SK-N-SH treated with all-trans-retinoic acid at 6 μM for 48 hours (cell line): ENCODE results near the gene LRRFIP2.

Source experiments
- CSRNP3 ChIP-seq: fragments of 250-450 bp; sonication (Bioruptor Pico); IDR thresholded peaks from 2 replicates; pipeline ENCODE4 v1.5.1; 2021; ENCODE audit warnings: mild to moderate bottlenecking, moderate library complexity
- GLIS3 ChIP-seq: fragments of 250-450 bp; sonication (Bioruptor Pico); IDR thresholded peaks from 2 replicates; pipeline ENCODE4 v1.5.0; 2020; ENCODE audit warnings: mild to moderate bottlenecking, moderate library complexity
- PATZ1 ChIP-seq: fragments of 250-450 bp; sonication (Bioruptor Pico); IDR thresholded peaks from 2 replicates; pipeline ENCODE4 v1.8.0; 2020; ENCODE audit warnings: mild to moderate bottlenecking, moderate library complexity, borderline replicate concordance
- POU6F1 ChIP-seq: fragments of 250-450 bp; sonication (Bioruptor Pico); IDR thresholded peaks from 2 replicates; pipeline ENCODE4 v1.8.0; 2021; ENCODE audit warnings: low read depth, mild to moderate bottlenecking, moderate library complexity, borderline replicate concordance
- RARB ChIP-seq: fragments of 250-450 bp; sonication (Bioruptor Pico); IDR thresholded peaks from 2 replicates; pipeline ENCODE4 v1.8.0; 2021; ENCODE audit warnings: mild to moderate bottlenecking, moderate library complexity
- SNAI2 ChIP-seq: fragments of 250-450 bp; sonication (Bioruptor Pico); IDR thresholded peaks from 2 replicates; pipeline ENCODE4 v1.5.0; 2020; ENCODE audit warnings: mild to moderate bottlenecking, moderate library complexity

GRCh38 chr3:37131860-37132144, 42.6 kb downstream of the LRRFIP2 start:
- TF ChIP-seq PATZ1 = no peak
- no peak for TF ChIP-seq POU6F1 (CRISPR knock-in tag)
- no peak for TF ChIP-seq SNAI2
- TF ChIP-seq GLIS3 (CRISPR knock-in tag) = no peak
- no peak for TF ChIP-seq CSRNP3 (CRISPR knock-in tag)
- TF ChIP-seq RARB (CRISPR knock-in tag) = no peak
